ENCODE measurements around the gene AP1M1.

Gene AP1M1

GRCh38 chr19:16185768-16186123 lies 12.0 kb upstream of the AP1M1 start:
- H3K36me3 ChIP-seq (ENCODE audit: insufficient read depth), result no peaks in the 10 kb centered on the region
- no peaks in the 10 kb centered on the region for H4K20me1 ChIP-seq (ENCODE audit: insufficient read depth)
- peaks cover 18% of the 10 kb centered on the region for H3K79me2 ChIP-seq (ENCODE audit: insufficient read depth, low read depth)
- H3K9ac ChIP-seq, result peak overlapping the region; percentile 65
- peak overlapping the region; percentile 82 for H3K4me2 ChIP-seq
- peak overlapping the region; percentile 20; the same call in 1 of the 2 replicates for H3K27ac ChIP-seq
- peak; percentile 30; the same call in 1 of the 2 replicates for TF ChIP-seq CTCF (conservative IDR thresholded peaks at IDR 0.05; ENCODE audit: low read depth, low read length)
- no peak overlapping the region for H3K4me3 ChIP-seq (IDR thresholded peaks at IDR 0.05; ENCODE audit: insufficient read depth, low read depth, low read length)
- H3K4me1 ChIP-seq (ENCODE audit: low read depth, poor library complexity, severe bottlenecking), result peaks cover 12% of the 10 kb centered on the region
- peaks cover 7% of the 10 kb centered on the region; the same call in 1 of the 2 replicates for H3K27me3 ChIP-seq (ENCODE audit: insufficient read depth, low read depth)
- H2AFZ ChIP-seq (ENCODE audit: low read depth), result peak overlapping the region; percentile 68

- Histone ChIP-seq H2AFZ (ENCODE audit: low read depth) (no peak overlapping the region), H3K27me3 (ENCODE audit: insufficient read depth, low read depth) (peaks cover under 1% of the 10 kb centered on the region; the same call in 1 of the 2 replicates), H3K27ac (no peak overlapping the region), H4K20me1 (ENCODE audit: insufficient read depth) (no peaks in the 10 kb centered on the region), H3K36me3 (ENCODE audit: insufficient read depth) (no peaks in the 10 kb centered on the region; the same call in 1 of the 2 replicates), H3K9ac (no peak overlapping the region), H3K79me2 (ENCODE audit: insufficient read depth, low read depth) (peaks cover 18% of the 10 kb centered on the region), H3K4me3 (IDR thresholded peaks at IDR 0.05; ENCODE audit: insufficient read depth, low read depth, low read length) (no peak overlapping the region), H3K4me2 (no peak overlapping the region), H3K4me1 (ENCODE audit: low read depth, poor library complexity, severe bottlenecking) (peaks cover 8% of the 10 kb centered on the region)
- TF ChIP-seq CTCF (conservative IDR thresholded peaks at IDR 0.05; ENCODE audit: low read depth, low read length), result no peak
Observed at GRCh38 chr19:16188521-16188920, 9.2 kb upstream of the AP1M1 start.

GRCh38 chr19:16190198-16190597 lies 7.5 kb upstream of the AP1M1 start:
- no peak overlapping the region for H3K27ac ChIP-seq
- H2AFZ ChIP-seq (ENCODE audit: low read depth), result no peak overlapping the region
- no peak for TF ChIP-seq CTCF (conservative IDR thresholded peaks at IDR 0.05; ENCODE audit: low read depth, low read length)
- no peak overlapping the region for H3K9ac ChIP-seq
- no peak overlapping the region for H3K4me2 ChIP-seq
- no peaks in the 10 kb centered on the region; the same call in 1 of the 2 replicates for H3K36me3 ChIP-seq (ENCODE audit: insufficient read depth)
- peaks cover 18% of the 10 kb centered on the region for H3K79me2 ChIP-seq (ENCODE audit: insufficient read depth, low read depth)
- no peaks in the 10 kb centered on the region for H4K20me1 ChIP-seq (ENCODE audit: insufficient read depth)
- H3K4me3 ChIP-seq (IDR thresholded peaks at IDR 0.05; ENCODE audit: insufficient read depth, low read depth, low read length), result no peak overlapping the region
- no peaks in the 10 kb centered on the region for H3K27me3 ChIP-seq (ENCODE audit: insufficient read depth, low read depth)
- H3K4me1 ChIP-seq (ENCODE audit: low read depth, poor library complexity, severe bottlenecking), result peaks cover 4% of the 10 kb centered on the region

GRCh38 chr19:16190736-16191135 lies 7.0 kb upstream of the AP1M1 start:
- no peak for TF ChIP-seq CTCF (conservative IDR thresholded peaks at IDR 0.05; ENCODE audit: low read depth, low read length)
- H3K36me3 ChIP-seq (ENCODE audit: insufficient read depth), result no peaks in the 10 kb centered on the region; the same call in 1 of the 2 replicates
- H3K9ac ChIP-seq, result no peak overlapping the region

More at GRCh38 chr19:16190736-16191135, 7.0 kb upstream of the AP1M1 start:
- no peaks in the 10 kb centered on the region for H3K27me3 ChIP-seq (ENCODE audit: insufficient read depth, low read depth)
- H3K79me2 ChIP-seq (ENCODE audit: insufficient read depth, low read depth), result peaks cover 14% of the 10 kb centered on the region
- H2AFZ ChIP-seq (ENCODE audit: low read depth), result no peak overlapping the region
- peaks cover 4% of the 10 kb centered on the region for H3K4me1 ChIP-seq (ENCODE audit: low read depth, poor library complexity, severe bottlenecking)
- no peaks in the 10 kb centered on the region for H4K20me1 ChIP-seq (ENCODE audit: insufficient read depth)
- H3K4me2 ChIP-seq, result no peak overlapping the region
- H3K4me3 ChIP-seq (IDR thresholded peaks at IDR 0.05; ENCODE audit: insufficient read depth, low read depth, low read length), result no peak overlapping the region
- H3K27ac ChIP-seq, result no peak overlapping the region

Measured in KMS-11 (cell line).